ENCODE data around the gene EGR1.
"Not testable (repeated sequence)": the region's sequence is repeated elsewhere in the genome, so short reads cannot be mapped to it uniquely, and the experiment has no call there.

EGR1 gene

GRCh38 chr5:138470322-138471051 lies 5.2 kb downstream of the EGR1 start:
- DNase-seq: peak in 1 of 2 donors; percentile 14

GRCh38 chr5:138471052-138471361 lies 5.7 kb downstream of the EGR1 start:
- DNase-seq: no peak

GRCh38 chr5:138472353-138472752 lies 7.1 kb downstream of the EGR1 start:
- DNase-seq: no peak

GRCh38 chr5:138473151-138473550 lies 7.9 kb downstream of the EGR1 start:
- not testable (repeated sequence) for DNase-seq

- no peak for DNase-seq
These were observed 11.6 kb downstream of the EGR1 start for GRCh38 chr5:138476918-138477317.

GRCh38 chr5:138482638-138483037 lies 17.4 kb downstream of the EGR1 start:
- no peak for DNase-seq

DNA sequence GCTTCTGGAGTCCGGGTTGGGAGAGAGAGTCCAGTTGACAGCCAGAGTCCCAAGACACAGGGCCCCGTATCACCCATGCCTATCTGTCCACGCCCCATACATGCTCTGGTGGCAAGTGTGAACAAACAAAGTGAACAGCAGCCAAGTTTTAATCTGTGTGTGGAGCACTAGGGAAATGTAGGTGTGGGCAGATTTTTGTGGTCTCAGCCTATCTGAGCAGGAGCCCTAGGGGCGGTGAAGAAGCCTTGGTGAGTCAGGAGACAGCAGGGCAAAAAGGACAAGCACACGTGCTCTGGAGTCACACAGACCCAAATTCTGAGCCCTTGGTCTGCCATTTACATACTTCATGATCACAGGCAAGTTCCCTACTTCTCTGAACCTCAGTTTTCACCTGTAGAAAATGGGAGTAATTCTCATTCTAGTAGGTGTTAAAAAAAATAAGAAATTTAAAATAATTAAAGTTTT lies 23.2 kb downstream of the EGR1 start:
- DNase-seq: no peak

DNA sequence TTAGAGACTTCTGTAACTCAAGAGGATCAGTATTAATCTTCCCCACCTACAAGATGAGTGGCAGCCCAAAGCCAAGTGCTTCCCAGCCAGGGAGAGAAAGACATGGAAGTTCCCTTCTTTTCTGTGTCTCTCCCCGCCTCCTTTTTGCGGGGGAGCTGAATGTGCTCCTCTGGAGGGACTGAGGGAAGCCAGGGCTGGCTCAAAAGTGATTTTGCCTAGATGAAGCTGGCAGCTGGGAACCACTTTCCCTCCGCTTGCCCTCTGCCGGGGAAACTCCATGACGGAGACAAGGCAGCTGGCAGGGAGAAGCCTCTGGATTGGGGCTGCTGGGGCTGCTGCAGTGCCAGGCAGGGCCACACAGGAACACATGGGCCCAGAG lies 24.4 kb downstream of the EGR1 start:
- DNase-seq: no peak

DNA sequence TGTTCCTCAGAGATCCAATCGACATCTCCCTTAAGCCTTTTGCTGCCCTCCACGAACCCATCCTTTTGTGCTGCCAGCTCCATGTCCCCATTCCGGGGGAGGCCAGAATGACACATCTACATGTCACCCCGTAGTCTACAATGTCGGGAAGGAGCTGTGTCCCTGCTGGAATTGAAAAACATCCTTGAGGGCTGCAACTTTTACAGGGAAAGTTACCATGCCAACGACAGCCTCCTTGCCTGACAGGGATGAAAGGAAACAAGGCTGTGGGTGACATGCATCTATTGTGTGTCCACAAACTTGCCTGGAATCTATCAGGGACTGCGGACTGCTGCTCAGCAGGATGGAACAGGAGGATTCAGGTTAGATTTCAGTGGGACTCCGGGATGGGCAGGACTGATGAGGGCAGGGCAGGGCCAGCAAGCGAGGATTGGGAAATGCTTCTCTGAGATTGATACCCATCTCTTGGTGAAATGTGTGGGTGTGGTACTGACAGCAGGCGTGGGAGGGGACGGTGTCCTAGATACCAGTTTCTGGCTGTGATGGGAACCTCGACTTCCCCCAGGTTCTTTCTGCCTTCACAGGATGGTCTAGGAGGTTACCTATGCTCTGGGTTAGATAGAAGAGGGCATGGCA lies 25.5 kb downstream of the EGR1 start:
- DNase-seq: no peak

DNA sequence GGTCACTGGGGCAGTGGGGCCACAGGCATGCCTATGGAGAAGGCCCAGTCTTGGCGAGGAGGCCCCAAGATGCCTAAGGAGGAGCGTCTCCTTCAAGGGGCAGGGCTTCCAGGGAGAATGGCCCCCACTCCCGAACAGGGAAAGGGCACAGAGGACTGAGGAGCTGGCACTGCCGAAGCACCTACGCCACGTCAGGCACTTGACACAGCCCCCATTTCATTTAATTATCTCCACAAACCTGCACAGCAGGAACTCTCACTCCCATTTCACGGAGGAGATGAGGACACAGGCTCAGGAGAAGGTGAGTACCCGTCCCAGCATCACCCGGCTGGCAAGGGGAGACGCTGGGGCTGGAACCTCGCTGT lies 26.0 kb downstream of the EGR1 start:
- no peak for DNase-seq

- DNase-seq: peak; percentile 86 to 90
These were observed 26.6 kb downstream of the EGR1 start for GRCh38 chr5:138491669-138492559.

- no peak for DNase-seq
These were observed 27.3 kb downstream of the EGR1 start for GRCh38 chr5:138492560-138493045.

DNA sequence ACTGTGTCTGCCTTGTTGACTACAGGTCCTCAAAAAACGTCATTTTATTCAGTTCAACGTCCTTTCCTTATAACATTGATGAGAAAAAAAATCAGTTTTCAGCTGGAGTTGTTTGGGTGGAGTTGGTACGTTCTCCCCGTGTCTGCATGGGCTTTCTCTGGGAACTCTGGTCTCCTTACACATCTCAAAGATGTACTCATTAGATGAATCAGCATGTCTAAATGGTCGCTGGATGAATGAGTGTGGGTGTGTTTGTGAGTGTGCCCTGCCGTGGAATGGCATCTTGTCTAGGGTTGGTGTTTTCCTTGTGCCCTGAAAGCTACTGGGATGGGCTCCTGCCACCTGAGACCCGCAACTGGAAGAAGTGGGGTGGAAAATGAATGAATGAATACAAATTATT lies 30.1 kb downstream of the EGR1 start:
- no peak for DNase-seq

DNA sequence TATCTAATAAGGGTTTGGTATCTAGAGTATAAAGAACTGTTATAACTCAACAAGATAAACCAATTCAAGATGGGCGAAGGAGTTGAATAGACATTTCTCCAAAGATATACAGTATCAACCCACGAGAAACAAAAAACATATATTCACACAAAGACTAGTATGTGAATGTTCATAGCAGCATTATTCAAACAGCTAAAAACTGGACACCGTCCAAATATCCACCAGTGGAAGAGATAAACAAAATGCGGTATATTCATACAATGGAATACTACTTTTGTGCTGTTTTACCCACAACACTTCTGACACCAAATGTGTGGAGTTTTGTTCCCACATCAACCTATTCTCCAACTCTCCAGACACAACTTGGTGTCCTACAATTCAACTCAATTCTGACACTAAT lies 33.1 kb downstream of the EGR1 start:
- DNase-seq: no peak

GRCh38 chr5:138502121-138502520 lies 36.8 kb downstream of the EGR1 start:
- no peak for DNase-seq

DNA sequence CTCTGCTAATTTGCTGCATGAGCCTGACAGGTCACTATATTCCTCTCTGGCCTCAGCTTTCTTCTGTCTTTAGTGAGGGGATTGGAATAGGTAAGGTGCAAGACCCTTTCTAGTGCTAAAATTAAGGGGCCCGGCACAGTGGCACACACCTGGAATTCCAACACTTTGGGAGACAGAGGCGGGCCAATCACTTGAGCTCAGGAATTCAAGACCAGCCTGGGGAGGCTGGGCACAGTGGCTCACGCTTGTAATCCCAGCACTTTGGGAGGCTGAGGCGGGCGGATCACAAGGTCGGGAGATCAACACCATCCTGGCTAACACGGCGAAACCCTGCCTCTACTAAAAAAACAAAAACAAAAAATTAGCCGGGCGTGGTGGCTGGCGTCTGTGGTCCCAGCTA lies 37.2 kb downstream of the EGR1 start:
- DNase-seq: no peak

DNA sequence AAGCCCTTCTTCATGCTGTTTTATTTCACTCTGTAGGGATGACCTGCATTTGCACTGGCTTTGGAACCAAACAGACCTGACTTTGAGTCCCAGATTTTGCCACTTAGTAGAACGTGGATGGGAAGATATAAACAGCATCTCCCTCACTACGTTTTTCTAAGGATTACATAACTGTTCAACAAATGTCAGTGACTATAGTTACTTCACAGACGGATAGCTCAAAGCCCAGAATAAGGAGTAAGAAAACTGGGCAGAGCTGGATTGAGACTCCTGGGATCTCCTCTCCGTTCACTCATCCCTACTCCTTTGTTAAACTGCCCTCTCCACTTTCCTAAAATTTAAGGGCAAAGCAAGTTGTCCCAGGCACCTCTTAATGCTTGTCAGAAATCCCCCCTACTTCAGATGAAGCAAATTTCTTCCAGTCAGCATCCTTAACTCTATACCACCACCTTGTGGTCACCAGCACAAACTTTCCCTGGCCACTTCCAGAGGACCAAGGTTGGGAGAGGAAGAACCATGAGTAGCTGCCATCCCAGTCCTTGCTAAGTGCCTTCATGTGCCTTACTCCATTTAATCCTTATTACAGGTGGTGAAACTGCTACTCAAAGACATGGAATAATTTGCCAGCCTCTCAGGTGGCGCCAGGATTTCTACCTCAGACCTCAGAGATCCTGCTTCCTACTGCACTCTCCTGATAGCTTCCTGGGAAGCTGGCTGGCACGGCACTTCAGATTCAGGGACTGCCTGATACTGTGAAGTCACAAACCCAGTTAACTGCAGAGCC lies 38.4 kb downstream of the EGR1 start:
- peak; percentile 43 to 68 for DNase-seq

- DNase-seq: no peak
These were observed 39.5 kb downstream of the EGR1 start for GRCh38 chr5:138504799-138505198.

DNA sequence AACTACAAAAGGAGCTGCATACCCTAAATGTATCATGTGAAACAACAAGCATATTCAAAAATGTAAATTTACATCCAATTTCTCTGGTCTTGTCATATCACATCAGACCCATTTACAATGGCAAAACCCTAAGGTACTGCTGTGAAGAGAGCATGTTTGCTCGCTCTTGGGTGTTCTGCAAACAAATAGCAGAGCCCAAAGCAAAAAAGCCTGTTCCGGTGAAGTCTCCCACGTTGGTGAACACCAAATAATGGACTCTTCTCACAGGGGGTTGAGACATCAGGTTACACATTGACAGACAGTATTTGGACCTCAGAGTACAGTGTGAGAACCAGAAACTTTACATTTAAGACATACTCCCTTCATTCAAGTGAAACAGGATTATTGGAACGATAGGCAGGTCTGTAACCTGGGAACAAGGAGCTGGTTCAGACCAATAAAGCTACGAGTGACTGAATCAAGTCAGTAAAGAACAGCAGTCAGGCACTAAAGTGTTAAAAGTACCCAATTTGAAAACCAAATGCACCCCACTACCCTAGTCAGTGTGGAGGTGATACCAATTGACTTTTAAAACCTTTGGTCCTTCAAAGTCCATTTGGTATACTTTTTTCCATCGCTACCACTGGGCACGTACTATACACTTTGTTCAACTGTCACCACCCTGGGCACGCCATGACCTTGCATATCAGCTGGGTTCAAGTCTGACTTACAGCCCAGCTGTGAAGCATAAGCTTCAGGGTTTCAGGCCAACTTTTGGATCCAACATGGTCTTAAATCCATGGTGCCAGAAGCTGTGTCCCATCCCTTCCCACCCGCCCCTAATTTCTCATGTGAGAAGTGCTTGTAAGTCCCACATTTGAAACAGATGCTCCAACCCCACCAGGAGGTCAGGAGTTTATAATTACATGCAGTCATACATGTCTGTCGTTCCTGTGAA lies 41.4 kb downstream of the EGR1 start:
- no peak for DNase-seq

DNA sequence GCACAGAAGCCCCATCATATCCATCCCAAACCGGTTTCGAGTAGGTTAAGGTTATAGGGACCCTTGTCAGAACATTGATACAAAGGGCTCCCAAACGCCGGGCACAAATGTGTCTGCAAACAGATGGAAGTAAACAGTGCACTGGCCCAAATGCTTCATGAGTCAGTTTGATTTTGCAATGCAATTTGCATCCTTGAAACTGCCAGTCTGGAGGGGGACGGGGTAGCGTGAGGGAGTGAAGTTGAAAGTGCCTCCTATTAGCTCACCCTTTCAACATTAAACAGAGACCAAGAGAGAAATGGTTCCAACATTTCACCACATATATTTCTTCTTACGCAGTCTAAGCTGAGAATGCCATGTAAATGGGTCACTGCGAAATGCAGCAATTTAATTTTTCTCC lies 42.2 kb downstream of the EGR1 start:
- DNase-seq: not testable (repeated sequence)

GRCh38 chr5:138508958-138509357 lies 43.7 kb downstream of the EGR1 start:
- DNase-seq: no peak

GRCh38 chr5:138514021-138514420 lies 48.7 kb downstream of the EGR1 start:
- no peak for DNase-seq

All from CD4-positive, alpha-beta T cell treated with Interferon alpha-2 for 1 hour (primary cell).